Fibroblast of lung (primary cell): ENCODE results near the gene RNF125. TPM values are rescaled to one million over a fixed set of nuclear protein-coding genes. Genes with fewer than 3 reads are reported as not detected.
A peak's percentile ranks its signal among the peaks of the same experiment; 100 is the strongest.

Experiments used
- DNase-seq, 2 donors: peaks; one replicate each; pipeline versions ENCODE4 v3.0.0 to v3.0.0-alpha.2; 2010; ENCODE audit warnings: low read depth in 2 of 2
- H2AFZ ChIP-seq: 2 replicates; pipeline ENCODE4 v1.5.1; 2012; ENCODE audit warnings: low read length, control low read depth, inconsistent platforms
- H3K27ac ChIP-seq: 2 replicates; pipeline ENCODE4 v1.5.1; 2011; ENCODE audit warnings: low read length, control low read depth; ENCODE audit not compliant: insufficient read depth
- H3K27me3 ChIP-seq: 2 replicates; pipeline ENCODE4 v1.5.1; 2011; ENCODE audit warnings: mild to moderate bottlenecking, low read length; ENCODE audit not compliant: control insufficient read depth, insufficient read depth
- H3K36me3 ChIP-seq: 2 replicates; pipeline ENCODE4 v1.5.1; 2011; ENCODE audit warnings: low read length; ENCODE audit not compliant: control insufficient read depth, insufficient read depth
- H3K4me1 ChIP-seq: 2 replicates; pipeline ENCODE4 v1.5.1; 2011; ENCODE audit warnings: low read length; ENCODE audit not compliant: control insufficient read depth, insufficient read depth; ENCODE audit errors: extremely low read depth
- H3K4me2 ChIP-seq: 2 replicates; pipeline ENCODE4 v1.5.1; 2011; ENCODE audit warnings: low read length, control low read depth; ENCODE audit not compliant: insufficient read depth; ENCODE audit errors: extremely low read depth
- H3K4me3 ChIP-seq, 4 experiments: fragments of 200-600 bp in 1 of 4; sonication (generic) in 1 of 4; replicated peaks in 1 of 4; 2 replicates each; pipeline ENCODE4 v1.5.1; 2011 to 2016; ENCODE audit warnings: low read length in 4 of 4, low read depth in 3 of 4, mild to moderate bottlenecking in 3 of 4, control low read depth in 2 of 4, inconsistent platforms in 1 of 4, mixed read lengths in 1 of 4; ENCODE audit not compliant: insufficient read depth in 1 of 4; ENCODE audit errors: control extremely low read depth in 1 of 4
- H3K79me2 ChIP-seq: 2 replicates; pipeline ENCODE4 v1.5.1; 2012; ENCODE audit warnings: mild to moderate bottlenecking, low read length, inconsistent platforms; ENCODE audit not compliant: control insufficient read depth, insufficient read depth
- H3K9ac ChIP-seq: 2 replicates; pipeline ENCODE4 v1.5.1; 2011; ENCODE audit warnings: mild to moderate bottlenecking, low read length, control low read depth; ENCODE audit not compliant: insufficient read depth
- H3K9me3 ChIP-seq: 2 replicates; pipeline ENCODE4 v1.5.1; 2012; ENCODE audit warnings: low read depth, low read length; ENCODE audit not compliant: control insufficient read depth, insufficient read depth
- H4K20me1 ChIP-seq: 2 replicates; pipeline ENCODE4 v1.5.1; 2011; ENCODE audit warnings: low read length; ENCODE audit not compliant: control insufficient read depth, insufficient read depth; ENCODE audit errors: extremely low read depth
- EZH2 ChIP-seq: IDR thresholded peaks from 2 replicates; pipeline ENCODE4 v1.5.1; 2012; ENCODE audit warnings: low read length, control low read depth, mild to moderate bottlenecking; ENCODE audit errors: missing control alignments
- polyA plus RNA-seq, 2 donors: library from polyadenylated mRNA; depleted of rRNA in 1 of 2; stranded (reverse) in 1 of 2; unstranded in 1 of 2; fragments of >200 nt; gene quantifications; 2 replicates each; pipeline ENCODE4 v1.2.1, GENCODE V29; 2011 to 2012; ENCODE audit warnings: missing spikeins in 1 of 2
- total RNA-seq: library from RNA; depleted of rRNA; stranded (reverse); fragments of >200 nt; gene quantifications from 2 replicates; pipeline ENCODE4 v1.2.1, GENCODE V29; 2014
- TF ChIP-seq, protein P1 (sequence below), 2 donors: IDR thresholded peaks in 1 of 2; conservative IDR thresholded peaks in 1 of 2; 1 replicate in 1 of 2; 2 replicates in 1 of 2; pipeline ENCODE4 v1.5.1; 2011 to 2012; ENCODE audit warnings: low read length in 2 of 2, control low read depth in 1 of 2, inconsistent platforms in 1 of 2, low read depth in 1 of 2, mild to moderate bottlenecking in 1 of 2

The RNF125 gene
- total and polyA plus RNA-seq, 2 donors (not counting 1 experiment from before 2014, with no cell fraction given), result 0.14 to 0.33 TPM

GRCh38 chr18:32072321-32072720 is 53.7 kb downstream of the RNF125 start:
- TF ChIP-seq EZH2, result no peak
- TF ChIP-seq, protein P1, sequence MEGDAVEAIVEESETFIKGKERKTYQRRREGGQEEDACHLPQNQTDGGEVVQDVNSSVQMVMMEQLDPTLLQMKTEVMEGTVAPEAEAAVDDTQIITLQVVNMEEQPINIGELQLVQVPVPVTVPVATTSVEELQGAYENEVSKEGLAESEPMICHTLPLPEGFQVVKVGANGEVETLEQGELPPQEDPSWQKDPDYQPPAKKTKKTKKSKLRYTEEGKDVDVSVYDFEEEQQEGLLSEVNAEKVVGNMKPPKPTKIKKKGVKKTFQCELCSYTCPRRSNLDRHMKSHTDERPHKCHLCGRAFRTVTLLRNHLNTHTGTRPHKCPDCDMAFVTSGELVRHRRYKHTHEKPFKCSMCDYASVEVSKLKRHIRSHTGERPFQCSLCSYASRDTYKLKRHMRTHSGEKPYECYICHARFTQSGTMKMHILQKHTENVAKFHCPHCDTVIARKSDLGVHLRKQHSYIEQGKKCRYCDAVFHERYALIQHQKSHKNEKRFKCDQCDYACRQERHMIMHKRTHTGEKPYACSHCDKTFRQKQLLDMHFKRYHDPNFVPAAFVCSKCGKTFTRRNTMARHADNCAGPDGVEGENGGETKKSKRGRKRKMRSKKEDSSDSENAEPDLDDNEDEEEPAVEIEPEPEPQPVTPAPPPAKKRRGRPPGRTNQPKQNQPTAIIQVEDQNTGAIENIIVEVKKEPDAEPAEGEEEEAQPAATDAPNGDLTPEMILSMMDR (conservative IDR thresholded peaks at IDR 0.05 in 1 of 2, IDR thresholded peaks at IDR 0.05 in 1 of 2; ENCODE audit: low read depth in 1 of 2, low read length in 2 of 2), result peak; percentile 16 to 26
- H3K36me3 ChIP-seq, result no peaks in the 10 kb centered on the region
- no peak for DNase-seq
- no peaks in the 10 kb centered on the region for H3K4me1 ChIP-seq
- H3K27me3 ChIP-seq, result no peaks in the 10 kb centered on the region
- no peak overlapping the region for H3K4me2 ChIP-seq
- H3K4me3 ChIP-seq, result no peak overlapping the region
- H3K9me3 ChIP-seq, result no peaks in the 10 kb centered on the region
- no peak overlapping the region for H3K27ac ChIP-seq
- no peaks in the 10 kb centered on the region for H4K20me1 ChIP-seq
- H2AFZ ChIP-seq, result no peak overlapping the region
- H3K79me2 ChIP-seq, result no peaks in the 10 kb centered on the region
- H3K9ac ChIP-seq, result no peak overlapping the region

DNA sequence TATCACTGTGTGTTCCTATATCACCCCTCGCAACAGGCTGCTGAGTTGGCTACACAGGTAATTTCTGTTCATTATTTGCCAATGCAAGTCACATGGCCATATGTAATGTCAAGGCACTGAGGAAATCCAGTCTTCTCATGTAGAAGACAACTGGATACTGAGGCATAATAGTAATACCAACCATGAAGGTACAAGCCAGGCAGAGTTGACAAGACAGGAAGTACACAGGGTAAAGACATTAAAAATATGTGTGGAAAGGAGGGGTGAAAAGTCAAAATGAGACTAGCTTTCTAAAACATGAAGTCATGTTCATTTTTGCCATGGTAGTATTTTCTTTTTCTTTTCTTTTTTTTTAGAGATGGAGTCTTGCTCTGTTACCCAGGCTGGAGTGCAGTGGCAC is 55.6 kb downstream of the RNF125 start:
- no peaks in the 10 kb centered on the region for H3K36me3 ChIP-seq
- TF ChIP-seq EZH2, result no peak
- TF ChIP-seq, protein P1 (conservative IDR thresholded peaks at IDR 0.05 in 1 of 2, IDR thresholded peaks at IDR 0.05 in 1 of 2; ENCODE audit: low read depth in 1 of 2, low read length in 2 of 2), result no peak

DNA sequence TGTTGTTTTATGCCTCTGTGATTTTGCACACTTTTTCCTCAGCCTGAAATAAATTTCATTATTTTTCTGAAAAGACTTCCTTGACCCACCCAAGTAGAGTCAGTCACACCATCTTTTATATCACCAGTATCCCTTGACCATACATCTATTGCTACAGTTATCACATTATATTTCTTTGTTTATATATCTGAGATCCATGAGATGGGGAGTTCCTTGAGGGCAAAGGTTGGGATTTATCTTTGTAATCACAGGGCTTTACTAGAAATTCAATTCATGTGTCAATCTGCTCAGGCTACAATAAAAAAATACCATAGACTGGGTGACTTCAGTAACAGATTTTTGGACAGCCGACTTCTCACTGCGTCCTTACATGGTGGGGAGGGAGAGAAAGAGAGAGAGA is 60.2 kb downstream of the RNF125 start:
- Histone ChIP-seq H3K9ac (no peak overlapping the region), H3K4me3 (no peak overlapping the region), H3K9me3 (no peaks in the 10 kb centered on the region), H3K27me3 (no peaks in the 10 kb centered on the region), H3K36me3 (no peaks in the 10 kb centered on the region), H3K4me1 (no peaks in the 10 kb centered on the region), H3K79me2 (no peaks in the 10 kb centered on the region), H3K27ac (no peak overlapping the region), H2AFZ (no peak overlapping the region), H3K4me2 (no peak overlapping the region), H4K20me1 (no peaks in the 10 kb centered on the region)
- DNase-seq, result no peak
- TF ChIP-seq, protein P1 (conservative IDR thresholded peaks at IDR 0.05 in 1 of 2, IDR thresholded peaks at IDR 0.05 in 1 of 2; ENCODE audit: low read depth in 1 of 2, low read length in 2 of 2), result no peak
- TF ChIP-seq EZH2, result no peak

More for the DNA sequence above, 55.6 kb downstream of the RNF125 start:
- no peak for DNase-seq
- Histone ChIP-seq H2AFZ (no peak overlapping the region), H3K79me2 (no peaks in the 10 kb centered on the region), H3K27ac (no peak overlapping the region), H3K27me3 (no peaks in the 10 kb centered on the region), H3K9me3 (no peaks in the 10 kb centered on the region), H4K20me1 (no peaks in the 10 kb centered on the region), H3K9ac (no peak overlapping the region), H3K4me3 (no peak overlapping the region), H3K4me1 (no peaks in the 10 kb centered on the region), H3K4me2 (no peak overlapping the region)
